A549 treated with Hydrocortisone at 1 μM for 4 hours (cell line): Measurements from ENCODE around the gene PRPF18. TPM values are rescaled to one million over a fixed set of nuclear protein-coding genes. Genes with fewer than 3 reads are reported as not detected.

Experiments
- total RNA-seq: library from RNA; stranded (reverse); fragments of 200-300 nt; extraction: Qiagen RNA extraction; gene quantifications from 5 replicates; pipeline ENCODE4 v1.2.3, GENCODE V29; 2022

PRPF18 gene
- total RNA-seq, result 17.5 to 25.8 TPM (median 18.9 TPM) in 5 replicates

GRCh38 chr10:13586676-13587355 is at the start of gene PRPF18:
TSS of gene PRPF18 (plus strand) at chr10:13586965. CDS start at chr10:13587087, 122 bp downstream.

Other genes with a start within 250 kb of the PRPF18 start
- gene SEPHS1, start 238.7 kb upstream of the PRPF18 start, total RNA-seq, result 62.1 to 84.0 TPM (median 66.4 TPM) in 5 replicates
- gene BEND7, start 58.0 kb upstream of the PRPF18 start, total RNA-seq, result 6.3 to 10.6 TPM (median 9.6 TPM) in 5 replicates